Hippocampal formation (tissue), 2 donors: ENCODE measurements around the gene DHX16.
"Not testable (repeated sequence)": the region's sequence is repeated elsewhere in the genome, so short reads cannot be mapped to it uniquely, and the experiment has no call there.

ENCODE experiments used
- DNase-seq, 2 donors: peaks; one replicate each; lab custom pipeline; 2025; lab: John Stamatoyannopoulos, UW

The DHX16 gene

GRCh38 chr6:30678964-30679726 is 6.3 kb upstream of the DHX16 start:
- DNase-seq: peak; percentile 61 to 75

DNA sequence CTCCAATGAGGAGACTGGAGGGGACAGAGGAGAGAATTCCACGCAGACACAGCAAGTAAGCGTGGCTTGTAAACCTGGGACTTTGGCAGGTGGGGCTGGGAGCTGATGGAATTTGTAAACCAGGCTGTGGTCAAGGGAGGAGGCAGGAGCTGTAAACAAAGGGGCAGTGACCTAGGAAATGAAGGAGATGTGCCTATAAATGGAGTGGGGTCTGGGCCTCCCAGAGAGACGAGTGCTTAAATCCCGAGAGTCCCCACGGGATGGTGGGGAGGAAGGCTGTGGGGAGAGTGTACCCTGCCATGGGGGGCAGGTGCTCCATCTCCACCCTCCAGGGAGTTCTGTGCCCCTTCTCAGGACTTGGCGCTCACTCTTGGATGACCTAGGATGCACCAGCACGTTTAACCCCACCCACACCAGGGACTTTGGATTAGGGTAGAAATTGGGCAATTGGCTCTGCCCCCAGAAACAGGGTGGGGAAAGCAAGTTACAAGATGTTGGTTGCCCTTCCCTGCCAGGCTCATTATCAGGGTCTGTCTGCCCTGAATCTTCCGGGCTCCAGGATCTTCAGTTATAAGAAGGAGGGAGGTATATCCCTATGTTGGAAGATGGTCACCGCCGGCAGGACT is 4.0 kb upstream of the DHX16 start:
- no peak for DNase-seq

DNA sequence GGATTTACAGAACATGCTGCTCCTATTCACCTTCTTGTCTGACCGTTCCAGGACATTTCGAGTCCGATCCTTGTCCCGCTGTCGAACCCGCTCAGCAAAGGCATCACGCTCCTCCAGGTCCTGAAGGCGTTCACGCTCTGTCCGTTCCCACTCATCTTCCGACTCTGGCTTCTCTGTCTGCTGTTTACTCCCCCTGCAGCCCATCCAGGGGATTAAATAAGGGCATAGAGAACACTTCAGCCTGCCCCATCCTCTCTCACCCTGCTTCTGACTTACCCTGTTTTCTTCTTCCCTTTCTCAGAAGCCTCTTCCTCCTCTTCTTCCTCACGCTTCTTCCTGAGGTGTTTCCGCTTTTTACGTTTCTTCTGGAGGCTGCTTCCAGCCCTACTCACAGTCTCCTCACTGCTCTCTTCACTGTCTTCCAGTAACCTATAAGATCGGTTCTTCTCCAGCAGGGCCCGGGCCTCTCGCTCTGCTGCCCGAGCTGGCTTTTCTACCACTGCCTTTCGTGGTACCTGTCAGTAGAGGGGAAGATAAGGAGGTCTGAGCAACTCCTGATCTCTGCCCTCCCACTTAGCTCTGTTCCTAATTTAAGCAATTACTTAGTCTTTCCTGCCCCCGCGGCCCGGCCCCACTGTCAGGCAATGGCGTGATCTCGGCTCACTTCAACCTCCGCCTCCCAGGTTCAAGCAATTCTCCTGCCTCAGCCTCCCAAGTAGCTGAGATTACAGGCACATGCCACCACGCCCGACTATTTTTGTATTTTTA is 1.9 kb downstream of the DHX16 start:
- DNase-seq: no peak

DNA sequence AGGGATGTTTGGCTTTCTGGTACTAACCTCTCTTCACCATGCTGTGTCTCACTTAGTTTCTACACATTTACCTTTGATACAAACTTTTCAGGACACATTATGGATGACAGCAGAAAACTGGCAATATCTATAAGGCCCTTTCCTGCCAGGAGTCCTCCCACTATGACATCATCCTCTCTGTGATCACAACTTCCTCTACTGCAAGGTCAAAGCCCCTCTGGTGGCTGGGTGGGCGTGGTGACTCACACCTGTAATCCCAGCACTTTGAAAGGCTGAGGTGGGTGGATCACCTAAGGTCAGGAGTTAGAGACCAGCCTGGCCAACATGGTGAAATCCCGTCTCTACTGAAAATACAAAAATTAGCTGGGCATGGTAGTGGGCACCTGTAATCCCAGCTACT is 6.5 kb downstream of the DHX16 start:
- not testable (repeated sequence) for DNase-seq

DNA sequence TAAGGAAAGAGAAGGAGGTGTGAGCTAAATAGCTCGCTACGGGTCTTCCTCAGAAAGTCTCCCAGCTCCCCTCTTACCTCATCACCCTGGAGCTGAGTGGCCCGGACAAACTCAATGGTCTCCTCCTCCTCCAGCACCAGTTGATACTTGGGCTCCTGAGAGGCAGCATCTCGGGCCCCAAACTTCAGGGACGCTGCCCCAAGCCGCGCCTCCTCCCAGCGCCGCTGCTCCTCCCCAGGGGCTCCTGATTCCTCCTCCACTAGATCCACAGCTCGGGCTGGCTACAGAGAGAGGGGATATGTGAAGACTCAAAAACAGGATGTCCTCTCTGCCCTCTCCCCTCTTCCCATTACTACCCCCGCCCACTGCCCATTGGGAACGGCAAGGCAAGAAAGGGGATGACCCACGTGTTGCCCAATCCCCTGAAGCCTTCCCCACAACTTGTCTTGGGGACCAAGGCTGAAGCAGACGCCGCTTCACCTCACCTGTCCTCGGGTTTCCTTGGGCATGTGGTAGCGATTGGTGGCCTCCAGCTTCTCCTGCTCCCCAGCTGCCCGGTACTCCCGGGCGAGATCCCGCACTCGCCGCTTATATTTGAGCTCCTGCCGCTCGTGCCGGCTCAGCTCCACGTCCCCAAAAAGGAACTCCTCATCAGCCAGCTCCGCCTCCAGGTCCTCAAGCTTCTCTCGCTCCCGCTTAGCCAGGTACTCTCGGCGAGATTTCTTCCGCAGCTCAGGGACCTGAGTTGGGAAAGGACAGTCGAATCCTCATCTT is 7.6 kb downstream of the DHX16 start:
- DNase-seq: no peak

DNA sequence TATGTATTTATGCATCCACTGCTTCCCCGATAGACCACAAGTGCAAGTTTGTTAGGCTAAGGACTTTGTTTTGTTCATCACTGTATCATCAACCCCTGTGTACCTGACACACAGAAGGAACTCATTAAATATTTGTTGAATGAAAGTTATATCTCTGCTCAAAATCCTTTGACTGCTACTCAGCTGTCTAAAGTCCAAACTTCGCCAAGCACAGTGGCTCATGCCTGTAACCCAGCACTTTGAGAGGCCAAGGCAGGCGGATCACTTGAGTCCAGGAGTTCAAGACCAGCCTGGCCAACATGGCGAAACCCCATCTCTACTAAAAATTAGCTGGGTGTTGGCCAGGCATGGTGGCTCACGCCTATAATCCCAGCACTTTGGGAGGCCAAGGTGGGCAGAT is 14.9 kb downstream of the DHX16 start:
- not testable (repeated sequence) for DNase-seq

DNA sequence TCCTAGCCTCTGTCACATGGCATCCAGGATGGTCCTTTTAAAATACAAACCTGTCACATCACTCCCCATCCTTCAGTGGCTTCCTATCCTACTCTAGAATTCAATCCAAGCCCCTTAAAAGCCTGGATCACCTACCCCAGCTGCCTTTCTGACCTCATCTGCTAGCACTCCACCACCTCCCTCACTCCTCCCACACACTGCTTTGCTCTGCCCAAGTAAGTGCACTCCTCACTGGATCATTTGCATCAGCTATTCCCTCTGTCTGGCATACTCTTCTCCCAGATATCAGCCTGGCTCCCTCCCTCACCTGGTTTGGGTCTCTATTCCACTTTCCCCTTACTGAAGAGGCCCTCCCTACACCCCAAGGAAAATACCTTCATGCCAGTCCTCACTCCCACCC is 15.4 kb downstream of the DHX16 start:
- no peak for DNase-seq

DNA sequence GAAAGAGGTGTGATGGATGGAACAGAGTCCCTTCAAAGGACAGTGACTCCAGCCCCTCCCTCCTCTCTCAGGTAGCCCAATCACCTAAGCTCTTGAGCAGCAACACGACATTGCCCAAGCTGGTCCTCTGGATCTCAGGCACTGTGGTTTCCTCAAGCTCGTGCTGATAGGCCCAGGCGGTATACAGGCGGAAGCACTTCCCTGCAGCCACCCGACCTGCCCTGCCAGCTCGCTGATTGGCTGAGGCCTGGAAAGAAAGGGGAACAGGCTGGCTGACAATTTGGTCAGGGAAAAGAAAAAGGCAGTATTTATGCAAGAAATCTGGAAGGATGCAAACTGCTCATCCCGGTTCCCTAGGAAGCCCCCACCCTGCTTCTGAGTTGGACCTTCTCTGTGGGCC is 16.3 kb downstream of the DHX16 start:
- no peak for DNase-seq

- DNase-seq: no peak
Observed at GRCh38 chr6:30655743-30656094, 17.1 kb downstream of the DHX16 start.

- DNase-seq: no peak
Observed at GRCh38 chr6:30654798-30655742, 17.7 kb downstream of the DHX16 start.

DNA sequence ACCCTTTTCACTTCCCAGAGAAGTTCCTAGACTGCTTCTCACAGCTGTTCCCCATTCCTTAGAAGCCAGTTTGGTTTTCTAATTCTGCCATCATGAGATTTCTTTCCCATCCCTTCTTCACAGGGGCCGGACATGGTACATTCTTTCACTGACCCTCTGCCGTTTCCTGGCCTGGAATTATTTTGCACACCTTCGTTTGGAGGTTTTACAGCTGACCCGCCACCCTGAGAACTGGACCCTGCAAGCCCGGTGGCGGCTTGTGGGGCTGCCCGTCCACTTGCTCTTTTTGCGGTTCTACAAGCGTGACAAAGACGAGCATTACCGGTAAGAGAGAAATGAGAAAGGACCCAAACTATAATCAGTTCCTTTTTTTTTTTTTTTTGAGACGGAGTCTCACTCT is 21.7 kb downstream of the DHX16 start:
- DNase-seq: no peak

GRCh38 chr6:30647242-30648116 is 25.3 kb downstream of the DHX16 start:
- peak; percentile 67 to 76 for DNase-seq

DNA sequence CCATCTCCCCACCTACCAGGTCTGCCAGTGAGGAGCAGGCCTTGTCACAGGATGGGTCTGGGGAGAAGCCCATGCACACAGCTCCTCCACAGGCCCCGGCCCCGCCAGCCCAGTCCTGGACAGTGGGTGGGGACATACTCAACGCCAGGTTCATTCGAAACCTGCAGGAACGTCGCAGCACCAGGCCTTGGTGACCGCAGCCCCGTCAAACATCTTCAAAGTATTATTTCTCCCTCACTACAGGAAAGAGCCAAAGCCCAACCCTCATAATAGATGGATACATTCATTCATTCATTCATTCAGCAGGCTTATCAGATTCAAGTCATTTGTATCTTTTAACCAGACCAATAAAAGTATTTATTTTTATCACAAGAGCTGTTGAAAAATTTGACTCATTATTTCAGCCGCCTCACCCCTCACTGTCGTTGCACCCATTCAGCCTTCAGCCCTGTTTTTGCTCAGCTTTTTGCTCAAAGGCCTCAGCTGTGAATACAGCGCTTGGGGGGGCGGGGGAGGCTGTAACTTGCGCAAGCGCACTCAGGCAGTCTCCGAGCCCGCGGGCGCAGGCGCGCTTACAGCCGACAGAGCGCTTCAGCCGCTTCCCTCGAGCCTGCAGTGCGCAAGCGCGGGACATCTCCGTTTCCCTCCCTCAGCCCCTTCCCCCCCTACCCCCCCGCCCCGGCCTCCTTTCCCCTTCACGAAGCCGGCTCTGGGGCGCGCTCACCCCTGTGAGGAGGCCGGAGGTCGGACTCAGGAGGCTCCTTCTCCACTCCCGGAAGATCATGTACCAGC is 26.2 kb downstream of the DHX16 start, which contains the start of gene C6orf136:
Gene C6orf136, plus strand, starts transcription at position 684 of the 792 bp plus-strand sequence. Its CDS starts 99 bp downstream, at position 783.
- peak; percentile 87 to 90 for DNase-seq

- no peak for DNase-seq
Observed at GRCh38 chr6:30645989-30646388, 26.8 kb downstream of the DHX16 start.

GRCh38 chr6:30644769-30645168 is 28.0 kb downstream of the DHX16 start:
- DNase-seq: no peak

- no peak for DNase-seq
Observed at GRCh38 chr6:30643656-30644055, 29.1 kb downstream of the DHX16 start.

DNA sequence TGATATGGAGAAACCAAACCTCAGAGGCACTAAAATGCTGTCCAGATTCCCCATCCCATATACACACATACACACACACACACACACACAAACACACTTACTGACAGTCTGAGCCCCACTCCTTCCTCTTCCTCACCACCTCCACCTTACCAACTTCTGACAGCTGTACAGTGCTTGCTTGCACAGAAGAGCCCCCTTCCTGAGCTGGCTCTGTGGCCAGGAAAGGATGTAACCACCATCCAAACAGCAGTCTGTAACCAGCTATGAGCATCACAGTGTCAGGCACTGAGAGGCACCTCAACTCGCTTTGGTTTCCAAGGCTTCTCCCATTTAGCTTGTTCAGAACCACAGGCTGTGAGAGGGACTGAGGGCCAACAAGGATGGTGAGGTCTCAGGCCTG is 31.8 kb downstream of the DHX16 start:
- DNase-seq: no peak

DNA sequence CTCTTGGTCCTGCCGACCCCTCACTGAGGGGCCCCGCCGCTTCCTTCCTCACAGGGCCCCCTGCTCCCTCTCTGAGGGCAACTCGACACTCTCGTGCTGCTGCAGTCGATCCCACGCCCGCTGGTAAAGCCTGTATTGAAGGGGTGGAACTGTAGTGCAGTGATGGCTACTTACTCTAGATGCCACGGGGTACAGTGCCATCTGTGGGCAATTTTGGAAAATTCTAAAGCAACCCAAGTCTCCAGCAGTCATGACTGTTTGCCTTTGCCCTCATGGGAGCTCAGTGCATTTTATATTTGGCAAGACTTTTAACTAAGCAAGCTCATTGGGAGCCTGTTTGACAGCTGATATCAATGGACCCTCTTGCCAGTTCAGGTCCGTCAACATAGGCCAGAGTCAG is 32.3 kb downstream of the DHX16 start:
- DNase-seq: no peak

GRCh38 chr6:30635834-30636233 is 37.0 kb downstream of the DHX16 start:
- DNase-seq: no peak
